ENCODE measurements around the gene TMPRSS11A.

GRCh38 chr4:67988991-67989390 is 25.7 kb upstream of the TMPRSS11A start:
- TF ChIP-seq CTCF (IDR thresholded peaks at IDR 0.05): no peak
- TF ChIP-seq EZH2 (IDR thresholded peaks at IDR 0.05): no peak
- TF ChIP-seq EZH2phosphoT487 (IDR thresholded peaks at IDR 0.05): no peak

Data from neural progenitor cell (in vitro differentiated cells).